Esophagus squamous epithelium (tissue), 4 donors: ENCODE data around the gene PUS1.

ENCODE experiments used
- CTCF ChIP-seq, 6 experiments: fragments of 450-650 bp in 4 of 6; fragments of 200-600 bp in 2 of 6; sonication (generic) in 2 of 6; IDR thresholded peaks; one replicate each; pipeline ENCODE4 v1.5.1; 2016 to 2019; ENCODE audit warnings: antibody characterized with exemption in 6 of 6, mild to moderate bottlenecking in 4 of 6, moderate library complexity in 4 of 6
- POLR2A ChIP-seq, 4 donors: fragments of 450-650 bp; IDR thresholded peaks; one replicate each; pipeline ENCODE4 v1.6.1; 2017; ENCODE audit warnings: antibody characterized with exemption in 4 of 4, mild to moderate bottlenecking in 4 of 4, moderate library complexity in 3 of 4

- TF ChIP-seq POLR2A (IDR thresholded peaks at IDR 0.05) (no peak), CTCF (IDR thresholded peaks at IDR 0.05) (no peak)
Observed at GRCh38 chr12:131927110-131928079, 1.7 kb upstream of the PUS1 start.
